IMR-90 (cell line): Measurements from ENCODE around the gene GSKIP. TPM values are rescaled to one million over a fixed set of nuclear protein-coding genes. Genes with fewer than 3 reads are reported as not detected.

Experiments
- microRNA-seq, 2 experiments: library from miRNA; stranded (forward) in 1 of 2; unstranded in 1 of 2; fragments of 10-50 nt in 1 of 2; fragments of <30 nt in 1 of 2; gene quantifications in 1 of 2; microRNA quantifications in 1 of 2; one replicate each; pipeline versions ENCODE3 to v1.1.0; 2013 to 2020; ENCODE audit not compliant: insufficient read depth in 1 of 2, insufficient read length in 1 of 2, unreplicated experiment in 1 of 2
- polyA plus RNA-seq, 3 experiments: library from polyadenylated mRNA; depleted of rRNA; stranded (reverse); fragments of >200 nt; gene quantifications; 2 replicates each; pipeline ENCODE4 v1.2.3, GENCODE V29; 2012; ENCODE audit warnings: low replicate concordance in 1 of 3
- small RNA-seq, 5 experiments: library from RNA; depleted of rRNA; stranded (forward); fragments of <200 nt; gene quantifications; one replicate each; pipeline ENCODE3, GENCODE V24; 2012
- total RNA-seq: library from RNA; depleted of rRNA; stranded (reverse); fragments of >200 nt; gene quantifications from 2 replicates; pipeline ENCODE4 v1.2.3, GENCODE V29; 2012; rRNA removed

The GSKIP gene
- total and polyA plus RNA-seq, 2 of the 4 experiments (the other 2 are of a cell fraction), result 11.7 to 22.0 TPM

Small RNA genes lying within 50 kb of the gene (microRNA-seq; reads per million reads assigned to microRNA genes)
- gene RNU2-33P (ENCODE audit: insufficient read depth, insufficient read length), result not detected

Small RNA genes lying within 50 kb of the gene (small RNA-seq; reads per million reads assigned to genes)
- gene RNU2-33P, result 0 to 27.1 (median 0.61) reads per million in 5 experiments

Other genes with a start within 250 kb of the GSKIP start
- 60.5 and 73.1 TPM in 2 replicates for gene BDKRB2, start 158.7 kb upstream of the GSKIP start, total RNA-seq
- 52.1 and 60.9 TPM in 2 replicates for gene BDKRB2, start 158.7 kb upstream of the GSKIP start, polyA plus RNA-seq (2012; rRNA removed)
- gene BDKRB1, start 107.3 kb upstream of the GSKIP start, total RNA-seq, result 51.4 and 56.5 TPM in 2 replicates
- 130 and 142 TPM in 2 replicates for gene BDKRB1, start 107.3 kb upstream of the GSKIP start, polyA plus RNA-seq (2012; rRNA removed)
- gene ATG2B, start 185 bp upstream of the GSKIP start, total RNA-seq, result 20.6 and 22.0 TPM in 2 replicates
- 6.1 and 6.9 TPM in 2 replicates for gene ATG2B, start 185 bp upstream of the GSKIP start, polyA plus RNA-seq (2012; rRNA removed)
- under 0.01 TPM in 1 of 2 replicates, not detected in the other for gene AK7, start 28.6 kb downstream of the GSKIP start, total RNA-seq
- 0.10 and 0.21 TPM in 2 replicates for gene AK7, start 28.6 kb downstream of the GSKIP start, polyA plus RNA-seq (2012; rRNA removed)
- 128 and 137 TPM in 2 replicates for gene PAPOLA, start 138.9 kb downstream of the GSKIP start, total RNA-seq
- 71.7 and 73.8 TPM in 2 replicates for gene PAPOLA, start 138.9 kb downstream of the GSKIP start, polyA plus RNA-seq (2012; rRNA removed)